HS-5 (cell line): ENCODE results near the gene NRN1.

Experiments used
- DNase-seq: peaks from one replicate; pipeline ENCODE4 v3.0.0-alpha.2; 2012; ENCODE audit warnings: low read depth

Gene NRN1

DNA sequence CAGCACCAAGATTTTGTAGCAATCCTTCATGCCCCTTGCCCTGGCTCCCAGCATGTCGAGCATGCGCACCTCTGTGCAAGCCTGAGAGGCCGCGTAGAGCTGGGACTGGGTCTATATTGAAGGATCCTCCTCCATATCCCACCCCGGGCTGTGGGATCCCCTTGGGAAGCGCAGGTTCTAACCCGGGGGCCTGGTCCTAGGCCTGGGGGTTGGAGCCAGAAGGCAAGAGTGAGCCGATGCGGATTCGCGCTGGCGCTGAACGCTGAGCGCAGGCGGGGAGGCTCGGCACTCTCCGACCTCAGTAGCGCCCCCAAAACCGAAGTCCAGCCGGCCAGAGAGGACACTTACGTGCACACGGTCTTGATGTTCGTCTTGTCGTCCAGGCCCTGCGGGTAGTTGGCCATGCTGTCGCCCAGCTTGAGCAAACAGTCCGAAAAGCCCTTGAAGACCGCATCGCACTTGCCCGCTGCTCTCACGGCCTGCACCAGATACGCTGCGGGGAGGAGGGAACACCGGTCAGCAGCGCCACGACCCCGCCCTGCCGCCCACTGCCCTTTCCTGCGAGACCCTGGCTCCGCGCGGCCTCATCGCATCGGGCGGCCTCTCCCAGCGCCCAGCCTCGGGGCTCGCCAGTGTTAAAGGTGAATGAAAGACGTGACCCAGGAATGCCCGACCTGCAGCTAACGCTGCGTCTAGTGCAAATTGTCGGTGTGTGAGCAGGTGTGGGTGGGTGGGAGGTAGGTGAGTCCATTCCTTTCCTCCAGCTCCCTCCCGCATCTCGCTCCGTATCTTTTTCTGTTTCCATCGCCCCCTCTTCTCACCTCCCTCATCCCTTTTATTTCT, 4.5 kb downstream of the NRN1 start:
- DNase-seq, result no peak

DNA sequence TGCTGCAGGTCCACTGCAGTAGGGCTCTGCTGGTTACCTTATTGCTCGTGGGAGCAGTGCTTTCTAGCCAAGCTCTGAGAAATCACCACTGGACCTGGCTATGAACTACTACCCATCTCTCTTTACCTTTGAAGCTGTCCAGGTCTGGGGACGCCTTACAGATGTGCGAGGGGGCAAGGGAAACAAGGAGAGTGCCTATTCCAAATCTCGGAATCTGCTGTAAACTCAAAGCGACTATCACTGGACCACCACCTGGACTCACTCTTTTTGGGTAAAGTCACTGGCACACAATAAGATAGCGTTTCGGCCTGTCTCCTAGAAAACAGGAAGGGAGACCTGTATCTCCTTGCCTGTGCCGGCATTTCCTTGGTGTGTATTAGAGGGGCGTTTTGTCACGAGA, 5.3 kb downstream of the NRN1 start:
- no peak for DNase-seq

DNA sequence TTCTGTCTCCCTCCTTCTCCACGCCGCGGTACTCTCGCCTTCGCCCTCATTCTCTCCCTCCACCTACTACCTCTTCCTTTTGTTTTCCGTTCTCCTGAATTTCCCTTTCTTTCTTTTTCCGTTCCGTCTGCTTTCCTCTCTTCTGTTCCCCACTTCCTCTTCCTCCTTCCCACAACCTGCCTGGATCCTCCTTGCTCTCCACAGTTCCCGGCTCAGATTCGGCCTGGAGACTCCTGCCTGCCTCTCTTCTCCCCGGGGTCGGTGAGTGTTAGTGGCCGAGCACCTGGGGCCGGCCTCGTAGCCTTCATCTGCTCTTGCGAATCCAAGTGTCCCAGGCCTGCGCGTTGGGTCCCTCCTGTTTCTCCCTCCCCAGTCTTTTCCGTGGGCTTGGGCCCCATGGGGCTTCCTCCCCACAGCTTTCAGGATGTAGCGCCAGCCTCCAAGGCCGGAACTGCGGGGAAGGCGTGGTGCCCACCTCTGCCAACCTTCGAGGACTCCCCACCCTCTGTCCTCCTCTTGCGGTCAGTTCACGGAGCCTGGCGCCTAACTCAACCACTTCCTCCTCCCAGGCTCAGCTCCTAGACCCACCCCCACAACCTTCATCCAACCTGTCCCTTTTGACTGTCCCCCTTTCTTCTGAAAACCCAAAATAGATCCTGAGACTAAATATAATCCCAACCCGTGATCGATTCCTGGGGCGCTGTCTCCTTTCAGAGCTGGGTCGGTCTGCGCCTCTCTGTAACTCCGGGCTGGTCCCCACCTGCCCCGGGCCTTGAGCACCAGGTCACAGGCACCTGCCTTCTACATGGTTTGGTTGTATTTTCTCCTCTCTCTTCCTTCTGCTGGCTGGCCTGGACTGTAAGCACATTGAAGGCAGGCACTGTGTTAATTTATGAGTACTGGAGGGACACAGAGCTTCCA, 6.8 kb downstream of the NRN1 start:
- no peak for DNase-seq

DNA sequence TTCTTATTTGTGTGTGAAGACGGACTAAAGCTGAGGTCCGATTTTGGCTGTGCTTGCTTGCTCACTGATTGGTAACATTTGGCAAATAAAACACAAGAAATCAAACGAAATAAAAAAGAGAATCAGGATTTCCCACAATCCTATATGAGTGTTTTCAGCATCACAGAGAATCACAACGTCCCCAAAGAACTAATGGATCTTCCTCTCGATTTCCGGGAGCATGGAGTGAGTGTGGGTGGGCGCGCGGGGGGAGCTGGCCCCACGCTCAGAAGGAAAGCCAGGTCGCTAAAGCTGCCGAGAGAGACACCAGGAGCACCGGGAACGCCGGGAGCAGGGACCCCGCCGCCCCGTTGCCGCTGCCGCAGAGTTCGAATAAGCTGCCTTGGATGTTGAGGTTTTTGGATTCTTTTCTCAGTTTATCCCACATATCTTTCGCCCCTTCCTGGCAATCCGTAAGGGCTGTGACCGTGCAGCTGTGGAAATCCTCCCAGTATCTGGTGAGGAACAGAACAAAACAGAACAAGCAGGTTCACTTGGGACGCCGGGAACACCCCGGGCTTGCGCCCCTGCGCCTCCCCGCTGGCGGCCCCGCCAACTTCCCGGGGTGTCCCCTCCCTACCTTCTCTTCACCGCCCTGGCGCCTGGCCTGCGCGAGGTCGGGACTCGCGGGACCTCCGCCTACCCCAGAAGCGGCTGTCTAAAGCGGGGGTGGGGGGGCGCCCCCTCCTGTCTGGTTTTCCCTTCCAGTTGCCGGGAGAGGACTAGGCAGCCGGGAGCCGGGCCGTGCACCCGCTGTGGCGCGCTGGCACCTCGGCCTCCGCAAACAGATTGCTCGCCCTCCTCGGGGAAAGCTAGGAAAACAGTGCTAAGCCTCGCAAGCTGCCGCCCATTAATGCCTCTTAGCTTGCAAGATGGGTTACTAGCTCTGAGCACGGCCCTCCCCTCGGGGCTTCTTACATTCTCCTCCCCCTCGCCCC, 7.7 kb downstream of the NRN1 start:
- DNase-seq, result no peak

DNA sequence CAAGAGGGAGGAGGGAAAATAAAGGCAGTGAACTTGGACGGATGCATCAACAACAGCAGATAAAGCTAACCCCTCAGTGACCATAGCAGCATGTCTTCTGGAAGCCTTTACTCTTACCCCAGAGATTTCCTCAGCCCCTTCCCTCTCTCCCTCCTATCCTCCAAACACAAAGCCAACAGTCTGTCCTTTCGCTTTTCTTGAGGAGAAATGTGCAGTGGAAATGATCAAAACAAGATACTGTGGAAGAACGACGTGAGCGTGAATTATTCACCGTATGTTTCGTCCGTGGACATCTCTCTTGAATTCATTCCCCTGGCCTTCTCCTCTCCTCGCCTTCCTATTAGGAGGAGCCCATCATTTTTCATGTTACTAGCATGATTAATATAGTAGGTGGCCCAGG, 8.5 kb downstream of the NRN1 start:
- DNase-seq, result no peak

DNA sequence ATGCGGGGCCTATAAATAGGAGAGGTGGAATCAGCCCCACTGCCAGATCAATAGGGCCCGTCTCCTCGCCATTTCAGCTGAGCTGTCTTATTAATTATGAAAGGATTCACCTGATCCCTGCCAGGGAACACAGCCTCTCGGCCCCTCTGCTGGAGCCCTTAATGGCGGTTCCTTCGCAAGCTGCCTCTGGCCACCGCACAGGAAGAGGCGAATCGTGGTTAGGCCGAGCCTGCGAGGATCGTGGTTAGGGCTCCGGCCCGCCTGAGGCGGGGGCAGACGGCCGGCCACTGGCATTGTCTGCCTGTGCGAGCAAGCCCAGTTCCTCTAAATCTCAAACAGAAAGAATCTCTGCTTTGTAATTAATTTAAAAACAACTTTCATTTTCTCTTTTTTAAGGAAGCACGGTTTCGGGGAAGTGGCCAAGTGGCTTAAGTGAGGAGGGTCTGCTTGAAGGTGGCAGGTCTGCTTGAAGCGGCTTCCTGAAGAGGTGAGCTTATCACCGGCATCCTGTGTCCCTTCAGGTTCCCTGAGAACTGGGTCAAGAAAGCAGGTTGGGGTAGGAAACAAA, 9.2 kb downstream of the NRN1 start:
- no peak for DNase-seq

DNA sequence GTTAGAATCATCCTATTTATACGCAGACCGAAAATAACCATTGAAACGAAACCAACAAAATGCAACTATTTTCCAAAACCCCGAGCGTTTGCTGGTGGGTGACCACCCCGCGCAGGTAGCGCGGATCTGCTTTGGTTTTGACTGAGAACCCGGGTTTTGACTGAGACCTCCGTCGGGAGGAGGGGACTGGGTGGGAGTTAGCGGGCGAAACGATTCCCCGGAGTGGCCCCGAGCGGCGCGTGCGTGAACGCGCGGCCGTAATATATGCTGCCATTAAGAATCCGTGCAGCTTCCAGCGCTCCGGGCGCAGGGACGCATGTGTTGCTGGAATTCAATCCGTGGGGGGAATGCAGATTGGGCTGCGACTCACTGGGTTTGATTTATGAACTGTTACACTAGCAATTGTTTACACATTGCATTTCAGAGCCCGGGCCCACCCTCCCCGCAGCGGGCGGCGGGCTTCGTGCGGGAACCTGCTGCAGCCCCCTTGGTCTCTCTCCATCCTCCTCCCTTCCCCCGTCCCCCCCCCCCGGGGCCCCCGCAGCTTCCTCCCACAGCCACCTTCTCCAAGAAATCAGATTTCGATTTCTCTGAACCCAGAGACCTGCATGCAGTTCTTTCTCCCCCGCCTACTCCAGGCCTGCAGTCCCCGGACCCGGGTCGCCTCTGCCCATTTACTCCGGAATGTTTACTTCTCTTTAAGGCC, 9.9 kb downstream of the NRN1 start:
- DNase-seq, result no peak

DNA sequence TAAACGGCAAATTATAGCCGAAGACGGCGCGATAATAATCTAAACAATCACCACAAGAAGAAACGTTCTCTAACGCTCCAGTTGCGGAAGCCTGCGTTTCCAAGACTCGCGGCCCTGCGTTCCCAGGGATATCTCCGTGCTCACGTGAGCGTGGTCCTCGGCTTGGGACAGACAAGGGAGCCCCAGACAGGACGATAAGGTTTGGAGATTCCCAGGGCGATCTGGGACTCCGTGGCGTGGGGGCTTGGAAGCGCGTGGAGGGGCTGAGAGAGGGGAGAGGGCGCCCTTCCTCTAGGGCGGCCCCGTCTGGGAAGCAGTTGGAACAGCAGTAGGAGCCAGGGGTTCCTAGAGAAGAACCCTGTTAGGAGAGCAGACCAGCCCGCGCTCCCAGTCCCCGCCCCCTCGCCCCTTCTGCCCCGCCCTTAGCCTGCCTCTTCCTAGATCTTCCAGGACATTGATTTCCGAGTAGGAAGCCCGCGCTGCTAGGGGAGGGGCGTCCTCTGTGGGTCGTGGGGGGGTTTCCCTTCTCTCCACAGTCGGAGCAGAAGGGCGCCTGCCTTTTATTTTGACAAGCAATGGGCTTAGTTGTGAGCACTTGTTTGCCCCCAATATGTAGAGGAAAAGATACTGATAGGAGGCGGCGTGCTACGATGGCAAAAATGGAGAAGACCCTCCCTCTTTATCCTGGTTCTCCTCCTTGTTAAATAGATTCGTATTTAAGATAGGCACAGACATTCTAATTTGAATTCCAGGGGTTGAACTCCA, 10.6 kb downstream of the NRN1 start:
- DNase-seq, result no peak

DNA sequence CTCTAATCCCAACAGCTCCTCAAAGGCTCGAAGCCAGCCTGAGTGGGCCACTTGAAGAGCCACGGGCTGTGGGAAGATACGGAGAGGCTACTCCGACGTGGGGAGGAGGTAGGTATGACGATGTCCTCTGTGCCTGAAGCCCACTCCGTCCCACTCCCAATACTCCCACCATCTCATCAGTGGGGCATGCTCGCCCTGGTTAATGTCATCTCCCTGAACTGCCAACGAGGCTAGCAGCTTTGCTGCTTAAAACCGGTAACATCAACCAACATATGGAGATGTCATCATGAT, 11.1 kb downstream of the NRN1 start:
- DNase-seq, result no peak

DNA sequence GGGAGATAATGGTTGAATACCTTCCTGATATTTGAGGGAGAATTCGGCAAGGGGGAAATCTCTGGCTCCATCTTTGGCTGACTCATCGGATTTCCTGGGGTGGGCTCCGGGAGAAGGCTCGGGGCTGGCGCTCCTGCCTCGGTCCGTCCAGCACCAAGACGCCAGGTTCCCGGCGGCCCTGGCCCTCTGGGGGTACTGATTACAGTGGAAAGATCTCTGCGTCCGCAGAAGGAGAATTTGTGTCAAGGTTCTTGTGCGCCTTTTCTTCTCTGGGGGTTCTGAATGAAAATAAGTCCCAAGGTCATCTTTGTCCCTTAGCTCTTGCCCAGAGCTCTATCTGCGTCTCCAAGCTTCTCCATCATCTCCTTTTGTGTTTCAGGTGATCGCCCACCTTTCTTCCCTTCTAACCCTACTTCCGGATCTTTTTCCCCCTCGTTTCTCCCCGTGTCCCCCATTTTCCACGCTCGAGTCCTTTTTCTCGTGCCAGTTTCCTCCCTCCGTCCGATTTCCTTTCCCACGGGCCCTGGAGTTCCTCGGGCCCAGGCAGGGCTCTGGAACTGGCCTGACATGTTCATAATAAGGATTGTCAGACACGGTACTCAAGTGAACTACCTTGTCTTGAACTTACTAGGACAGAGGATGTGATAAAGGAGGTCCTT, 11.6 kb downstream of the NRN1 start:
- no peak for DNase-seq

DNA sequence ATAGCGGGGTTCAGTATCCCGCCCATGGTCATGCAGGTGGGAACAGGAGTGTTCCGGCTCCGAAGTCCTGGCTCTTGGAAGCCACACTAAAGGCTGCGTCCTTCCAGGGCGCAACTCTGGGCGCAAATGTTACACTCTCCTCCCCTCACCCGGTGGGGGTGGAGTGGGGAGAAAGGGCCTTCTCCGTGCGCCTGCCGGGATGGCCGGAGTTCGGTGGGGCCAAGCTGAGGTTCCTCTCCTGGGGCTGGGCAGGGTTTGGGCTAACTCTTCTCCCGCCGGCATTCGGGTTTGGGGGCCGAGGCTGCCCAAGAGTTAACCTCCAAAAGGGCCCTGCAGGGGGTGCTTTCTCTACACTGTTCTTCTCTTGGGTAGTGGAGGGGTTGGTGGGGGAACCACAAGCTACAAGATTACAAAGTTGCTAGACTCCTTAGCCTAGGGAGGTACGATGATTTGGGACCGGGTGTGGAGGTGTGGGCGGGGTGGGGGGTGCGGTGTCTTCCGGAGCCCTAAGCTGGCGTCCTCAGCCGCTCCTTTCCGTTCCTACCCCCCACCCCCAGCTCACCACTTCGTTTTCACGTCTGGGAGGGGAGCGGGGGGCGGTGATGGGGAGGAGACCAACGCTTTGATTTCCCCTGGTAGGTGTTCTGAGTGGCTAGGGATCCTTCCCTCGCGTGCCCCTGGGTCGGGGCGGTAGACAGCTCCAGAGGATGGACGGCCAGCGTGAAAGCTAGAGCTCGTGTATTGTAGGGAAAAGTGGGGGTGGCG, 12.3 kb downstream of the NRN1 start:
- no peak for DNase-seq

DNA sequence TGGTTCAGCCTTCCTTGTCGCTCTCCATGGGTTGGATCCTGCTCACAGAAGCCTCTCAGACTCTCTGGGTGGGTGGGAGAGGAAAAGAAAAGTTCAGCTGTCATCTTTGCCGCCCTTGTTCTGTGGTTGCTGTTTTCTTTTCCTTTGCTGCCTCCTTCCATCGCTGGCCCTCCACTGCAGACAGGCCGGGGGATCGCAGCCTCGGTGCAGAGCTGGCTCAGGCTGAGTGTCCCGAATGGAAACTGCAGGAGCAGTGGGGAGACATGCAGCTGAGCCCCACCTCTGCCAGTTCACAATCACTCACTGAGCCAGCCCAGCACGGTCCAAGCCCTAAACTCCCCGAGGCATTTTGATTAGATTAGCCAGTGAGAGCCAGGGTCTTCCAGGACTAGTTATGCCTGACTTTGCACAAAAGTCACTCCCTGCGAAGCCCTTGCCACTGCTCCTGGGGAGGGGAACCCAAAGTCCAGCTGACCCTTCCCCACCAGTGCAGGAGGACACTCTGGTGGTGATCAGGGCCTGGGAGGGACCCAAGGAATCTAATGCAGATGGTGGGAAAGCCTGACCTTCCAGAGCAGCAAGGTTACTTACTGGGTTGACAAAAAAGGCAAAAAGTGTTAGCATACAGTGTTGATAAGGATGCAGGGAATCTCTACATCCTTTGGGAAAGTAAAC, 14.0 kb downstream of the NRN1 start:
- DNase-seq, result no peak

DNA sequence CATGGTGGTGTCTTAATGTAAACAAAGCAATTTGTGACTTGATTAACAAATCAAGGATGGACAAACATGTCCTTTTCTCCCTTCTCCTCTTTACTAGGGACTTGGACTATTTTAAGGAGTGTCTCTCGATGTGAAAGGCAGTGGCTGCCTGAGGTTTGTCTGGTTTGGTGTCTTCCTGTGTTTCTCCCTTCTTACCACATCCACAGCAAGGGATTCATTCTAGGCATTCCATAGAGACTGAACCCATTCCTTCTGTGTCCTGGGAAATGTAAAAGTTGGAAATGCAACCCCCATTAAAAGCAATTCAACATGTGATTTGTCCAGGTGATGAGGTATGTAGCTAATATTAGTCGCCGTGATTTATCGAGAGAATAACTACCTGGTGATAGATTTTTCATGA, 15.9 kb downstream of the NRN1 start:
- no peak for DNase-seq

DNA sequence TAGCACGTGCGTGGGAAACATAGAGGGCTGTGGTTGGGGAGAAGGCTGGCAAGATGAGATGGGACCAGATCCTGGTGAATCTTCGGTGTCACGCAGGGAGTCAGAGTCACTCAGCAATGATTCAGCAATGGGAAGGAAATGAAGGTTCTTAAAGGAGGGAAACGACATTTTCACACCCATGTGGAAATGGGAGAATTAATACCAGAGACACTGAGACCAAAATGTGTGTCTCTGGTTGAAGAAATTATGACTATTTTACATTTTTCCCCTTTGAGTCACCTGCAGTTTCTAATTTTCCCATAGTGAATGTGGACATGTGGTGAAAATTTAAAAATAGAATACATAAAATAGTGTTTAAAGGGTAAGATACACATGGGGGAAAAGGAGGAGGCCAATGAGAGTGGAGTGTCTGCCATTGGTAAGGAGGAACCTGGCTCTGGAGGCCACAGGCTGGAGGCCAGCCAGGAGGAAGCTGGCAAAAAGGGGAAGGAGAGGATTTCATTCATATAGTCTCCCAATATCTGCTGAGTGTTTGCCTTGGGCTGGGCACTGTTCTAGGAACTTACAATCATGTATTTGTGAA, 17.5 kb downstream of the NRN1 start:
- DNase-seq, result peak; percentile 69

DNA sequence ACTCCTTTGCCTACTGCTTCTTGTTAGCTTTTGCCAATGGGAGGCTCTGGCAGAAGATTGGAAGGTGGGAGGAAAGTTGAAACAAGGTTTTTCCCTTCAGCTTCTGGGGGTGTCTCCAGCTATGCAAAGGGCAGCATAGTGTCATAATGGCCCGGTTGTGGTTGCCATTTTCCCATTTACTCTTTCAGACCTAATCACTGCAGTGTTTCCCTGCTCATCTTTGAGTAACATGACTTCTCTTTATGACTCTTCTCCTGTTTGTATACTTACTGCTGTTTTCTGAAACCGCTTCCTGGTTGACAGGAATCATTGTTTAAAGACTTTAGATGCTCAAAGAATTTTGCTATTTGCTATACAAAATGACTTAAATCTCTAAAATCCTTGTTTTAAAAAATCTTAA, 19.9 kb downstream of the NRN1 start:
- no peak for DNase-seq

DNA sequence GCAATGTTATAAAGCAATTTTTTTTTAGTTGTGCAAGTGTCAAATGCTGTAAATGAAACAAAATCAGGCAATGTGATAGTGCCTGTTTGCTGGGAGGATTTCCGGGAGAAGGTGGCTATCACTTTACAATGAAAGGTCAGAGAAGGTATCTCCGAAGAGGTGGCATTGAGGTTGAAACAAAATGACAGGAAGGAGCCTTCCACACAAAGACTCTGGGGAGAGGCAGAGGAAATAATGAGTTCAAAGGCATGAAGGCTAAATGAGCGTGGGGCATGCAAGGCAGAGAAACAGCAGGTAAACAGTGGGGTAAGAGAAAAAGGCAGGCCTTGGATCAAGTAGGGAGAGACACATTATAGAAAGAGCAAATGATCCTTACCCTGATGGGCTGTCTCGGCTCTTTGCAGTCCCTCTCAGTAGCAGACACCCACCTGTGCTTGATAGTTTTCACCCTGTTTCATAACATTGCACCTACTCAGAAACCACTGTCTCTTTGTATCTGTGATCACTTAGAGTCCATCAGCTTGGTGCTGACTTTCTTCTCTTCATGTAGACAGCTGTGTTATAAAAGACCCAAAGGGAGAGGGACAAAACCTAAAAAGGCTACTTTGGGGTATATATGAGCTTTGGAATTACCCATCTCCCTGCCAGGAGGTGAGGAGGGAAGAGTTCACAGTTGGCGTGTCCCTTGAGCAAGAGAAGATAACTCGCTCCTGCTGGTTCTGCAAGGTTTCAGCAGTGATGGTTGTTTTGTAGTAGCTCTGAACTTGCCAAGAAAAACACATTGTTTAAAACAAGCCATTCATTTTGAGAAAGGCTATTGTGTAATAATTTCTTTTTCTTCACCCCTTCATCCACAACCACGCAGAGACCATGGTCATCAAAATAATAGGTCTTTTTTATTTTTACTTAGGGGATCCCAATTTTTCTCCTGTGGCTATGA, 22.3 kb downstream of the NRN1 start:
- no peak for DNase-seq
